ENCODE data around the gene RPS6KA5.
"Not testable (repeated sequence)": the region's sequence is repeated elsewhere in the genome, so short reads cannot be mapped to it uniquely, and the experiment has no call there.

RPS6KA5 gene

DNA sequence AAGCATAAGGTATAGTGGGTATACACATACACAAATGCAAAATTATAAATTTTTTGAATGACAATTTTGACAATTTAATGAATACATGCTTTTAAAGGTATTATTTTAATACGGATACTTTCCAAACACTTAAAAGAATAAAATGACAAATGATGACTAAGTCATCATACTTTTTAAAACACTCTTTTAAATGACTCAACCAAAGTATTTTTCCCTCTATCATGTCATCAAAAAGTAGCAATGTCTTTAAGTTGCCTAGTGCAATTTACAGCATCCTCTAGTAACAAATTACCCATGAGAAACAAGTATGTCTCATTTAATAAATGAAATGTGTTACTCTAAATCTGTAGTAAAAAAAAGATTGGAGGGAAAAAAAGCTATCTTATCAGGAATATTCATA, 73.3 kb downstream of the RPS6KA5 start:
- H3K36me3 ChIP-seq (ENCODE audit: control insufficient read depth in 2 of 2, insufficient read depth in 2 of 2, low read length in 2 of 2), result no peaks in the 10 kb centered on the region
- no peak overlapping the region for H3K9ac ChIP-seq (ENCODE audit: low read length in 2 of 2)
- no peak overlapping the region for H3K4me3 ChIP-seq (ENCODE audit: low read length in 2 of 2)
- H3K9me3 ChIP-seq (ENCODE audit: control insufficient read depth in 2 of 2, low read length in 2 of 2), result no peaks in the 10 kb centered on the region
- peaks cover 3% of the 10 kb centered on the region for H3K4me1 ChIP-seq (ENCODE audit: control insufficient read depth, insufficient read depth, low read length)
- H3K27me3 ChIP-seq (ENCODE audit: control insufficient read depth in 1 of 2, insufficient read depth in 2 of 2, low read length in 2 of 2), result no peaks in the 10 kb centered on the region
- H3K27ac ChIP-seq (ENCODE audit: low read length), result no peak overlapping the region

DNA sequence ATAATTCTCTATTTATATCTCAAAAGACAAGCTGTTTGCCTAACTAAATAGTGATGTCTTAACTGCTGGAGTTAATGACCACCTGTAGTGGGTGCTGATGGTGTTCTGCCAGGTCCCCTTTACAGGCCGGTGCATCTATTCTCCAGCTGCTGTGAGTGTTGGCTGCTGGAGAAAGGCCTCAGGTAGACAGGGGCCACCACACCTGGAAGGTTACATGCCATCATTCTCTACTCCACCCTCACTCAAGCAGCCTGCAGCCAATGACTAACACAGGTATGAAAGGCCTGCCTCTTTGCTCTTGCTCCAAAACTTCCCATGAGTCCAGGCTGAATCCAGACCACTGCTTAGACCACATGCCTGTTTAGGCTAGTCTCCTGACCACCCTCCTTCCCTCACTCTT, 73.9 kb downstream of the RPS6KA5 start:
- peaks cover 3% of the 10 kb centered on the region for H3K4me1 ChIP-seq (ENCODE audit: control insufficient read depth, insufficient read depth, low read length)
- no peaks in the 10 kb centered on the region for H3K9me3 ChIP-seq (ENCODE audit: control insufficient read depth in 2 of 2, low read length in 2 of 2)
- no peaks in the 10 kb centered on the region for H3K27me3 ChIP-seq (ENCODE audit: control insufficient read depth in 1 of 2, insufficient read depth in 2 of 2, low read length in 2 of 2)
- H3K36me3 ChIP-seq (ENCODE audit: control insufficient read depth in 2 of 2, insufficient read depth in 2 of 2, low read length in 2 of 2), result no peaks in the 10 kb centered on the region
- H3K9ac ChIP-seq (ENCODE audit: low read length in 2 of 2), result no peak overlapping the region
- H3K27ac ChIP-seq (ENCODE audit: low read length), result no peak overlapping the region
- H3K4me3 ChIP-seq (ENCODE audit: low read length in 2 of 2), result no peak overlapping the region

- Histone ChIP-seq H3K4me3 (ENCODE audit: low read length in 2 of 2) (no peak overlapping the region), H3K4me1 (ENCODE audit: control insufficient read depth, insufficient read depth, low read length) (peaks cover 3% of the 10 kb centered on the region), H3K27ac (ENCODE audit: low read length) (no peak overlapping the region), H3K36me3 (ENCODE audit: control insufficient read depth in 2 of 2, insufficient read depth in 2 of 2, low read length in 2 of 2) (no peaks in the 10 kb centered on the region), H3K27me3 (ENCODE audit: control insufficient read depth in 1 of 2, insufficient read depth in 2 of 2, low read length in 2 of 2) (no peaks in the 10 kb centered on the region), H3K9me3 (ENCODE audit: control insufficient read depth in 2 of 2, low read length in 2 of 2) (no peaks in the 10 kb centered on the region), H3K9ac (ENCODE audit: low read length in 2 of 2) (no peak overlapping the region)
Measured at GRCh38 chr14:90985601-90986242, 74.7 kb downstream of the RPS6KA5 start.

- Histone ChIP-seq H3K9ac (ENCODE audit: low read length in 2 of 2) (no peak overlapping the region), H3K4me1 (ENCODE audit: control insufficient read depth, insufficient read depth, low read length) (peaks cover 3% of the 10 kb centered on the region), H3K27me3 (ENCODE audit: control insufficient read depth in 1 of 2, insufficient read depth in 2 of 2, low read length in 2 of 2) (no peaks in the 10 kb centered on the region), H3K9me3 (ENCODE audit: control insufficient read depth in 2 of 2, low read length in 2 of 2) (no peaks in the 10 kb centered on the region), H3K36me3 (ENCODE audit: control insufficient read depth in 2 of 2, insufficient read depth in 2 of 2, low read length in 2 of 2) (no peaks in the 10 kb centered on the region), H3K27ac (ENCODE audit: low read length) (no peak overlapping the region), H3K4me3 (ENCODE audit: low read length in 2 of 2) (no peak overlapping the region)
Measured at GRCh38 chr14:90983560-90983959, 76.9 kb downstream of the RPS6KA5 start.

- H3K27ac ChIP-seq (ENCODE audit: low read length), result no peak overlapping the region
- no peak overlapping the region for H3K9ac ChIP-seq (ENCODE audit: low read length in 2 of 2)
- peaks cover 3 to 7% of the 10 kb centered on the region in 2 donors for H3K36me3 ChIP-seq (ENCODE audit: control insufficient read depth in 2 of 2, insufficient read depth in 2 of 2, low read length in 2 of 2)
- no peaks in the 10 kb centered on the region for H3K27me3 ChIP-seq (ENCODE audit: control insufficient read depth in 1 of 2, insufficient read depth in 2 of 2, low read length in 2 of 2)
- H3K4me3 ChIP-seq (ENCODE audit: low read length in 2 of 2), result no peak overlapping the region
- H3K4me1 ChIP-seq (ENCODE audit: control insufficient read depth, insufficient read depth, low read length), result peaks cover 2% of the 10 kb centered on the region
- no peaks in the 10 kb centered on the region for H3K9me3 ChIP-seq (ENCODE audit: control insufficient read depth in 2 of 2, low read length in 2 of 2)
Measured at GRCh38 chr14:90981636-90982035, 78.8 kb downstream of the RPS6KA5 start.

DNA sequence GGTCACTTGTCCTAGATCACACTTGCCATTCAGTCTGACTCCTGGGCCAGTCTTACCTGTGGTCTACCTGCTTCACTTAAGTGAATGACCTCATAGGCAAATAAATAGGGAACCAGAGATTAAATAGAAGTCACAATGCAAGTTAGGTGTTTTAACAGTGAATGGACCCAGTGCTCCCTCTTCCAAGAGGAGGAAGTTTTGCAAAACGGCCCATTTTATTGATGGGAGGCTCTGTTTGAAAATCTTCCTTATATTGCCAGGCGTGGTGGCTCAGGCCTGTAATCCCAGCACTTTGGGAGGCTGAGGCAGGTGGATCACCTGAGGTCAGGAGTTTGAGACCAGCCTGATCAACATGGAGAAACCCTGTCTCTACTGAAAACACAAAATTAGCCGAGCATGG, 79.8 kb downstream of the RPS6KA5 start:
- not testable (repeated sequence) for H3K36me3 ChIP-seq (ENCODE audit: control insufficient read depth in 2 of 2, insufficient read depth in 2 of 2, low read length in 2 of 2); H3K9me3 ChIP-seq (ENCODE audit: control insufficient read depth in 2 of 2, low read length in 2 of 2); H3K27ac ChIP-seq (ENCODE audit: low read length); H3K4me1 ChIP-seq (ENCODE audit: control insufficient read depth, insufficient read depth, low read length); H3K27me3 ChIP-seq (ENCODE audit: control insufficient read depth in 1 of 2, insufficient read depth in 2 of 2, low read length in 2 of 2); H3K9ac ChIP-seq (ENCODE audit: low read length in 2 of 2); H3K4me3 ChIP-seq (ENCODE audit: low read length in 2 of 2)

DNA sequence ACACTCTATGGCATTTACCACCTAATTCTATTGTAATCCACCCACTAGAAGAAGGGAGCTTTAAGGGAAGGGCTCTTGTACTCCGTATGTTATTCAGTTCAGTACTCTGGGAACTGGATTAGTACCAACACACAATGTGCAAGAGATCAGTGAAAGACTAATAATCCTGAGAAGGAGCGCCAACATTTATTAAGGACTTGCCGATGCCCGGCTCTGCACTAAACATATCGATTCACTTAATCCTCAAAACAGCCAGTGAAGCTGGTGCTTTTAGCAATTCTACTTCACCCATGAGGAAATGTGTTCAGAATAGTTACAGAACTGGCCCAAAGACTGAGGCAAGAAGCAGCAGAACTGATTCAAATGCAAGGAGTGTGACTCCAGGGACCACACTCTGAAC, 80.9 kb downstream of the RPS6KA5 start:
- Histone ChIP-seq H3K9me3 (ENCODE audit: control insufficient read depth in 2 of 2, low read length in 2 of 2) (no peaks in the 10 kb centered on the region), H3K36me3 (ENCODE audit: control insufficient read depth in 2 of 2, insufficient read depth in 2 of 2, low read length in 2 of 2) (peaks cover 3 to 7% of the 10 kb centered on the region in 2 donors), H3K4me3 (ENCODE audit: low read length in 2 of 2) (no peak overlapping the region), H3K9ac (ENCODE audit: low read length in 2 of 2) (no peak overlapping the region), H3K27me3 (ENCODE audit: control insufficient read depth in 1 of 2, insufficient read depth in 2 of 2, low read length in 2 of 2) (no peaks in the 10 kb centered on the region), H3K4me1 (ENCODE audit: control insufficient read depth, insufficient read depth, low read length) (no peaks in the 10 kb centered on the region), H3K27ac (ENCODE audit: low read length) (peak overlapping the region; percentile 13)

DNA sequence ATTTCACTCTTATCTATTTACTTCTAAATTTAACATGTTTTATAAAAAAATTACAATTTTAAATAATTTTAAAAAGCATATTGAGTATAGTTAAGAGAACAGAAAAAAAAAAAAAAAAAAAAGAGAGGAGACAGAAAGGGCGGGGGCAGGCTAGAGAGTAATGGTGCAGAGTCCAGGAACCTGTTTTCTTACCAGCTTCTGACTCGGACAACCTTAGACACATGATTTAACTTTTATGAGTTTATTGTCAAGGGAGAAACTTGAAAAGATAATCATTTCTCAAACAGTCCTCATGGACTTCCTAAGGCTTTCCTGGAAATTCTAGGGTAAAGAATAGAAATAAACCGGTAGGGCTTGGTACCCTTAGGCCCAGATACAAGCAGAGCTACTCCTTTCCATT, 84.3 kb downstream of the RPS6KA5 start:
- H3K9ac ChIP-seq (ENCODE audit: low read length in 2 of 2), result no peak overlapping the region
- H3K27ac ChIP-seq (ENCODE audit: low read length), result no peak overlapping the region
- H3K4me3 ChIP-seq (ENCODE audit: low read length in 2 of 2), result no peak overlapping the region

GRCh38 chr14:90971687-90972086, 88.8 kb downstream of the RPS6KA5 start:
- H3K9ac ChIP-seq (ENCODE audit: low read length in 2 of 2), result no peak overlapping the region
- H3K4me1 ChIP-seq (ENCODE audit: control insufficient read depth, insufficient read depth, low read length), result no peaks in the 10 kb centered on the region
- no peaks in the 10 kb centered on the region for H3K27me3 ChIP-seq (ENCODE audit: control insufficient read depth in 1 of 2, insufficient read depth in 2 of 2, low read length in 2 of 2)
- no peak overlapping the region for H3K27ac ChIP-seq (ENCODE audit: low read length)
- no peaks in the 10 kb centered on the region for H3K9me3 ChIP-seq (ENCODE audit: control insufficient read depth in 2 of 2, low read length in 2 of 2)
- no peaks in the 10 kb centered on the region for H3K36me3 ChIP-seq (ENCODE audit: control insufficient read depth in 2 of 2, insufficient read depth in 2 of 2, low read length in 2 of 2)
- H3K4me3 ChIP-seq (ENCODE audit: low read length in 2 of 2), result no peak overlapping the region

More for the DNA sequence above, 84.3 kb downstream of the RPS6KA5 start:
- H3K4me1 ChIP-seq (ENCODE audit: control insufficient read depth, insufficient read depth, low read length), result no peaks in the 10 kb centered on the region
- H3K9me3 ChIP-seq (ENCODE audit: control insufficient read depth in 2 of 2, low read length in 2 of 2), result no peaks in the 10 kb centered on the region
- H3K27me3 ChIP-seq (ENCODE audit: control insufficient read depth in 1 of 2, insufficient read depth in 2 of 2, low read length in 2 of 2), result no peaks in the 10 kb centered on the region
- peaks cover 3 to 7% of the 10 kb centered on the region in 2 donors for H3K36me3 ChIP-seq (ENCODE audit: control insufficient read depth in 2 of 2, insufficient read depth in 2 of 2, low read length in 2 of 2)

- Histone ChIP-seq H3K9ac (ENCODE audit: low read length in 2 of 2) (no peak overlapping the region), H3K9me3 (ENCODE audit: control insufficient read depth in 2 of 2, low read length in 2 of 2) (no peaks in the 10 kb centered on the region), H3K4me3 (ENCODE audit: low read length in 2 of 2) (no peak overlapping the region), H3K4me1 (ENCODE audit: control insufficient read depth, insufficient read depth, low read length) (no peaks in the 10 kb centered on the region), H3K36me3 (ENCODE audit: control insufficient read depth in 2 of 2, insufficient read depth in 2 of 2, low read length in 2 of 2) (no peaks in the 10 kb centered on the region), H3K27ac (ENCODE audit: low read length) (no peak overlapping the region), H3K27me3 (ENCODE audit: control insufficient read depth in 1 of 2, insufficient read depth in 2 of 2, low read length in 2 of 2) (no peaks in the 10 kb centered on the region)
Measured at GRCh38 chr14:90970167-90970600, 90.3 kb downstream of the RPS6KA5 start.

- no peak overlapping the region for H3K27ac ChIP-seq (ENCODE audit: low read length)
- no peaks in the 10 kb centered on the region for H3K4me1 ChIP-seq (ENCODE audit: control insufficient read depth, insufficient read depth, low read length)
- H3K4me3 ChIP-seq (ENCODE audit: low read length in 2 of 2), result peak overlapping the region in 1 of 2 donors; percentile 8
- no peak overlapping the region for H3K9ac ChIP-seq (ENCODE audit: low read length in 2 of 2)
- no peaks in the 10 kb centered on the region for H3K9me3 ChIP-seq (ENCODE audit: control insufficient read depth in 2 of 2, low read length in 2 of 2)
- no peaks in the 10 kb centered on the region for H3K27me3 ChIP-seq (ENCODE audit: control insufficient read depth in 1 of 2, insufficient read depth in 2 of 2, low read length in 2 of 2)
- H3K36me3 ChIP-seq (ENCODE audit: control insufficient read depth in 2 of 2, insufficient read depth in 2 of 2, low read length in 2 of 2), result no peaks in the 10 kb centered on the region
Measured at GRCh38 chr14:90969531-90970166, 90.8 kb downstream of the RPS6KA5 start.

Data from stomach smooth muscle (tissue), 2 donors.